ENCODE measurements around the gene CAMTA1.
"Not testable (repeated sequence)": the region's sequence is repeated elsewhere in the genome, so short reads cannot be mapped to it uniquely, and the experiment has no call there.

CAMTA1 gene

DNA sequence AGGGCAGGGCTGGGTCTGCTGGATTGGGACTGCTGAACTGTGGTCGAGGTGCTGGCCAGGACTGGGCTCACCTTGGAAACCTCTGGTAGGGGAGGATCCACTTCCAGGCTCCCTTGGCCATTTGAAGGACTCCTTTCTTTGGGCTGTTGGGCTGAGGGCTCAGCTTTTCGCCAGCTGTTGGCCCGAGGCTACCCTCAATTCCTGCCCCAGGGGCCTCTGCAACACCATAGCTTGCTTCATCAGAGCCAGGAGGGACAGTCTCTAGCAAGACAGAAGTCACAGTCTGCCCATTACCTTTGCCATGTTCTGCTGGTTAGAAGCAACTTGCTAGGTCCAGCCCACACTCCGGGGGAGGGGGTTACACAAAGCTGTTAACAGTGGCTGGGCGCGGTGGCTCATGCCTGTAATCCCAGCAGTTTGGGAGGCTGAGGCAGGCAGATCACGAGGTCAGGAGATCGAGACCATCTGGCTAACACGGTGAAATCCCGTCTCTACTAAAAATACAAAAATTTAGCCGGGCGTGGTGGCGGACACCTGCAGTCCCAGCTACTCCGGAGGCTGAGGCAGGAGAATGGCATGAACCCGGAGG lies 25.0 kb downstream of the CAMTA1 start:
- not testable (repeated sequence) for DNase-seq

- no peak for DNase-seq
Observed at GRCh38 chr1:6811583-6811982, 26.3 kb downstream of the CAMTA1 start.

GRCh38 chr1:6813165-6813564 lies 27.9 kb downstream of the CAMTA1 start:
- DNase-seq = no peak

- no peak for DNase-seq
Observed at GRCh38 chr1:6815726-6816125, 30.5 kb downstream of the CAMTA1 start.

DNA sequence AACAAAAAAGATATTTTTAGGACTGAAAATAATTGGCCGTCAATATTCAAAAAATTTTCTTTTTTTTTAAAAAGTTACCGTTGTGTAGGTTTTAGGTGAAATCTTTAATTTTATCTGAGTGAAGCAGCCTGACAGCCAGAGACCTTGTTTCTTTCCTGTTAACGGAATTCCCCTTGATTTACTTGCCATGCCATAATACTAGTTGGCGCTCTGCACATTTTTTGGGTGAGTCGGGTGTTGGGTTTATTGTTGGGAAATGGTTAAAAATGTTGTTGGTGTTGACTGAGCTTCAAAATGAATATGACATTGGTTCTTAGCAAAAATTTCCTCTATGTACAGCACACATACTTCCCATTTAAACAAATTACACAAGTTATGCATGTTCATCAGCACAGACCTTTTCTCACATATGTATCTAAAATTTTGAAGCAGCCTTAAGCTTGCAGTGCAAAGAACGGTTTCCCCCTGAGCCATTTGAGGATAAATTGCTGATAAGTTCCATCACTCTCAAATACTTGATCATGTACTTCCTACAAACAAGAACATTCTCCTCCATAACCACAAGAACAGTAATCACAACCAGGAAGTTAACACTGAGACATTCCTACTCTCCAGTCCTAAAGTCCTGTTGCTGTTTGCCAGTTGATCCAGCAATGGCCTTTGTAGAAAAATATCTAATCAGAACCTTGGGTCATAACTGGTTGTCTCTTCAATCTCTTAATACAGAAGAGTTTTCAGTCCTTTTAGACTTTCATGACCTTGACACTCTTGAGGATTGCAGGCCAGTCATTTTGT lies 34.2 kb downstream of the CAMTA1 start:
- DNase-seq = no peak

DNA sequence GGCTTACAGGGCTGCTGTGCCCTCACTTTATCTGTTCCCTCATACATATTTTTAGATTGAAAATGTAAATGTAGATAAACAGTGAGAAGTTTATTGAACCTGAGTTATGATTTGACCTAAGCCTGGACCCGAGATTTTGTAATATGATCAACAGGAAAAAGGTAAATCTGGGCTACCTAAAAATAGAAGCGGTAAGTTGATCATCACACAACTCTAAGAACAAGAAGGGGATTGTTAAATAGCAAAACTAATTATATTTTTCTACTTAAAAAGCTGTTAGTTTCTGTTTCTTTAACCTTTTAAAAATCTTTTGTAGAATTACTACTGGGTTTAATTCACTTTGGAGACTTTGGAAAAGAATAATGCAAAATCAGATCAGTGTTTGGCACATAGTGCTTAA lies 35.6 kb downstream of the CAMTA1 start:
- DNase-seq = no peak

GRCh38 chr1:6822530-6823359 lies 37.5 kb downstream of the CAMTA1 start:
- DNase-seq = no peak

GRCh38 chr1:6823793-6824192 lies 38.5 kb downstream of the CAMTA1 start:
- no peak for DNase-seq

DNA sequence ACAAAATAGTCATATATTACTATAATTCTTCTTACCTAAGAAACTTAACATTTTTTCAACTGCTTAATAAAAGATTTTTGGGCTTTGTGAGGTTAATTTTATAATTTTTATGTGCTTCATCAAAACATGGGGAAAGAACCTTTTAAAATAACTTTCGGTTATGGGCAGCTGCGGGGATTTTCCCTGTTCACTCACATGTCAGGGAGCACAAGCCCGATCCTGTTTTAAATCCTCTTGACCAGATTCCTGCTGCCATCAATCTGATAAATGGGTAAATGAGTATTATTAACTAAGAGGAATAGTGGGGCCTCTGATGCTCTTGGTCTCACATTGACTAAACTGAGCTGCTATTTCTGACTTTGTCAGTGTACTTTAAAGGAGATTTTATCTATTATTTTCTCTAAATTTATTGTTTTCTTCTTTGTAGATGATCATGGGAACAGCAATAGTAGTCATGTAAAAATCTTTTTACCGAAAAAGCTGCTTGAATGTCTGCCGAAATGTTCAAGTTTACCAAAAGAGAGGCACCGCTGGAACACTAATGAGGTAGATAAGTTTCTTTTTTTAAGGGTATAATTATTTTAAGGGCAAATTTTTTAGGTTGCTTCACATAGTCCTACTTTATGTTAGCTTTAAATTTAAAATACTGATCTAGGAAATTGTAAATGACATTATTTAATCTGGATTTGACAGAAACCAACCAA lies 39.6 kb downstream of the CAMTA1 start:
- no peak for DNase-seq

GRCh38 chr1:6825828-6826227 lies 40.6 kb downstream of the CAMTA1 start:
- no peak for DNase-seq

DNA sequence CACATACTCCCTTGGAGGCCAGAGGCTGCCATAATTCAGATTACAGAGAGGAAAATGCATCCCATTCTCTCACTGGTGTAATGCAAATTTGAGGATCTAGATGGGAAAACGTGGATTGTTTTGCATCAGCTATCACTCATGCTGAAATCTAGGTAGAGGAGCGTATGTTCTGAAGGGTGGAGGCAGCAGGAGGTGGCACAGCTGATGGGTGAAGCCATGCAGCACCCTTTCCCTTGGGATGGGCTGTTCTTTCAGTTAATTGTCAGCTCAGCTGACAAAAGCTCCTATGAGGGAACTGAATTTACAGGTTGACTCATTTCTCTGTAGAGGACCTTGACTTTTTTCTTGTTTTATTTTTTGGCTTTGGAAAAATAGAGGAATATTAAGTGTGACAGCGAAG lies 41.8 kb downstream of the CAMTA1 start:
- no peak for DNase-seq

DNA sequence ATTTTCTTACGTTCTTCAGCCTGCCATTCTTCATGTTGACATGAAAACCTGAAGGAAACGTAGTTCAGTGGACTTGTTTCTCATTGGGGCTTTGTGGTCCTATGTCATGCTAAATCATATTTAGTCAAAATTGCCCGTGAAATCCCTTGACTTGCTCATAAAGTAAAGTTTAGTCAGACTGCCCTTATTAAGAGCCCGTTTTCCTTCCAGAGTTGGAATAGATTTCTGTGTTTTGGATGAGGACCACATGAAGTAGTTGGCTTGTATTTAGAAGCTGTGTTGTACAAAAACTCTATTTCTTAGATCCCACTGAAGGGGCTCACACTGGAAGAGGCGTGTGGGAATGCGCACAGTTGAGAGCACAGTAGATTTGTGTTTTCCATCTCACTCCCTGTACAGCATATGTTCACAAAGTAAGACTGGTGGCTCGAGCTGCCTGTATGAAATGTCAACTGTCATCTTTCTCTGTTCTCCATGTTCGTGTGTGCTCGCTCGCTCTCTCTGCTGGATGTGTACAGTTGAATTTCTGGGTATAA lies 42.4 kb downstream of the CAMTA1 start:
- no peak for DNase-seq

DNA sequence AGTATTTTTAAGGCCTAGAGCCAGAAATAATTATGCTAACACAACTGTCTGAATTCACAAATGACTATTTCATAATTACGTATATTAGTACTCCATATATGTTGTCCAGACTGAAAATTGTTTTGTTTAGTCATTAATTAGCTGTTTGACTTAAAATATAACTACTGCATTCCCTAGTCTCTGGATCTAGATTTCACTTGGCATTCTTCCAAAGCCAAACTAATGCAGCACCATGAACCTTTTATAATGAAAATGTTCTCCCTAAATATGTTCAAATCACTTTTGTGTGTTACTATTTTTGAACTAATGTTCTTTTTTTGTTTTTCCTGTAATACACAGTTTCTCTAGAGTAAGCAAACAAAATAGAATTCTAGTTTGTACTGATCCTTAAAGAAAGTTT lies 46.1 kb downstream of the CAMTA1 start:
- DNase-seq = no peak

GRCh38 chr1:6832006-6832405 lies 46.8 kb downstream of the CAMTA1 start:
- DNase-seq = not testable (repeated sequence)

DNA sequence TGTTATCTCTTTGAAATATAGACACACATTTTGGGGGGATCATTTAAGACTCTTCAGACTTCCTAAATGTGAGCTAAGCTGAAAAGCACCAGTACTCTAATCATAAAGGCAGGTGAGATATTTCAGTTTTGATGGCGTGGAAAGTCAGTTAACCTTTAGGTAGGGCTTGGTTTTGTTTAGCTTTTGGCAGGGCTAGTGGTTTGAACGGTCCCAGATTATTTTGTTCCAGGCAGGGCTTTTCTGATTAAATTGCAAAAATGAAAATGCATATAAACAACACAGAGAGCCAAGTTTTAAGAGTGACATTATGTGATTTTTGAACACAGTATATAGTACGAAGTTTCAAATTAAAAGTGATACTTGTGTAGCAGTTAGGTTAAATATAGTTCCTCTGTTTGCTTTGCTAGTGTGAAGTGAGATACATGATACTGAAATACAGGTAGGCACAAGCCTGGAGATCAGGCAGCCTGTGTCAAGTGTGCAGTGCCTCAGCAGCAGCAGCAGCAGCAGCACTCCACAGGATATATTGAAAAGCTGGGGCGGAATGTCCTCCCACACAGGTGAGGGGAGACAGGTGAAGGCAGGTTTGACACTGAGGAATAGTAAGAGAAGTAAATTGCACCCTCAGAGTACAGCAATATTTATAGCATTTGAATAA lies 47.4 kb downstream of the CAMTA1 start:
- no peak for DNase-seq

- no peak for DNase-seq
Observed at GRCh38 chr1:6833804-6834203, 48.5 kb downstream of the CAMTA1 start.

- no peak for DNase-seq
Observed at GRCh38 chr1:6834366-6834765, 49.1 kb downstream of the CAMTA1 start.

DNA sequence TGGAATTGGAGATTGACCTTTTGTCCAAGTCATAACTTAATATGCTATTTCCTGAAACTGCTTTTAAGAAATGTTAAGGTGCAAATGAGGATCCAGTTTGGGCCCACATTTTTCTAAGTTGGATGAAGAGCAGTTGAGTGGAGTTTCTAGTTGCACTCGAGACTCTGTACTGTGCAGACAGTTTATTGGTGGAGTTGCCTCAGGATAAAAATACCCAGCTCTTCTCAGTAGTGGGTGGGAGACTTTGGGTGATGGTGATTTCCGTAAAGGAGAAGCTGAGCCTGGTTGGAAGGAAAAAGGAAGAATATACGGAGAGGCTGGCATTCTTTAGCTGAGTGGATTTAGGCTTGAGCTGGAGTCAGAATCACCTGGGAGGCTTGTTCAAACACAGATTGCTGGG lies 49.9 kb downstream of the CAMTA1 start:
- no peak for DNase-seq

DNA sequence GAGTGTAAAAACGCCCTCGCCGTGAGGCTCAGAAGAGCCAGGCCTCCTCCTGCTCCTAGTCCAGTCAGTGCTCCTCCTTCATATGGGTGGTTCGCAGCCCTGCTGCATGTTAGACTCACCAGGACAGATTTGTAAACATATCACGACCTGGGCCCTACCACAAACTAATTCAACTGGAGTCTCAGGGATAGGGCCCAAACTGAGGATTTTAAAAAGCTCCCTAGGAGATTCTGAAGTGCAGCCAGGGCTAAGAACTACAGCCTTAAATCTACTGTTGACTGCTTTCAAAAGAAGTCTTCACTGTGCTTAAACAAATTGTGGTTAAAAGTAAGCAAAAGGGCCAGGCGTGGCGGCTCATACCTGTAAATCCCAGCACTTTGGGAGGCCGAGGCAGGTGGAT lies 57.0 kb downstream of the CAMTA1 start:
- DNase-seq = no peak

- DNase-seq = not testable (repeated sequence)
Observed at GRCh38 chr1:6845786-6846185, 60.5 kb downstream of the CAMTA1 start.

DNA sequence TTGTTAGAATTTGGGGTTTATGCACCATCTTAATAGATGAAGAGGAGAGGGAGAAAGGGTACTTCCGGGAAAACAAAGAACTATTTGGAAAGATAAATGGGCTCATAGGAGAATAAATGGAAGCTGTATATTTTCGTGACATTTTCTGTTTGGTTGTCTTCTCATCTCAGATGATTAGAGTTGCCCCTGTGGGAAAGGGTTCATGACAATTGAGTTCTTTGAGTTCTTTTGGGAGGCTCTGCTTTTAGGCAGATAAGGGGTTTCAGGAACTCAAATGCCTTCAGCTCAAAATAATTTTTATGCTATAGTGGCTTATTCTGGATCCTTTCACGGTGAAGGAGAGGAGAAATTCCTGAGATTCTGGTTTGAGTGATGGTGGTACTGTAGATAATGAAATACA lies 63.6 kb downstream of the CAMTA1 start:
- no peak for DNase-seq

DNA sequence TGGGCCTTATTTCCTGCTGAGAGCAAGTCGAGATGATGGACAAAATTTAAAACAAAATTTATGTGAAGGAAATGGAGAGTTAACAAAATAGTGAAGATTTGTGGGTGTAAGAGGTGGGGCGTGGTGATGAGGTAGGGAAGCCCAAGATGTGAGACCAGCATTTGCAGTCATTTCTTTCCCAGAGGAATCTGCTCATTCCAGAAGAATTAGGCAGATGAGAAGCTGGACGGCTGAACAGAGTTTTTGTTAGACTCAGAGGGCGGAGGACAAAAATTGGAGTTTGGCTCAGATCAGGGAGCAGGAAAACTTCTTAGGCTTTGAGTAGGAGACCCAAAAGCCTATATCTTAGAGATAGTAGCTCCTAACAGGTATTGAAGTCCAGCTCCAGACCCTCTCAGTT lies 65.3 kb downstream of the CAMTA1 start:
- DNase-seq = no peak

Measured in T-helper 2 cell (primary cell).